ENCODE data around the gene SIM2. TPM values are rescaled to one million over a fixed set of nuclear protein-coding genes. Genes with fewer than 3 reads are reported as not detected.

The SIM2 gene
- total RNA-seq, 1 donor from 2014 or later: not detected

DNA sequence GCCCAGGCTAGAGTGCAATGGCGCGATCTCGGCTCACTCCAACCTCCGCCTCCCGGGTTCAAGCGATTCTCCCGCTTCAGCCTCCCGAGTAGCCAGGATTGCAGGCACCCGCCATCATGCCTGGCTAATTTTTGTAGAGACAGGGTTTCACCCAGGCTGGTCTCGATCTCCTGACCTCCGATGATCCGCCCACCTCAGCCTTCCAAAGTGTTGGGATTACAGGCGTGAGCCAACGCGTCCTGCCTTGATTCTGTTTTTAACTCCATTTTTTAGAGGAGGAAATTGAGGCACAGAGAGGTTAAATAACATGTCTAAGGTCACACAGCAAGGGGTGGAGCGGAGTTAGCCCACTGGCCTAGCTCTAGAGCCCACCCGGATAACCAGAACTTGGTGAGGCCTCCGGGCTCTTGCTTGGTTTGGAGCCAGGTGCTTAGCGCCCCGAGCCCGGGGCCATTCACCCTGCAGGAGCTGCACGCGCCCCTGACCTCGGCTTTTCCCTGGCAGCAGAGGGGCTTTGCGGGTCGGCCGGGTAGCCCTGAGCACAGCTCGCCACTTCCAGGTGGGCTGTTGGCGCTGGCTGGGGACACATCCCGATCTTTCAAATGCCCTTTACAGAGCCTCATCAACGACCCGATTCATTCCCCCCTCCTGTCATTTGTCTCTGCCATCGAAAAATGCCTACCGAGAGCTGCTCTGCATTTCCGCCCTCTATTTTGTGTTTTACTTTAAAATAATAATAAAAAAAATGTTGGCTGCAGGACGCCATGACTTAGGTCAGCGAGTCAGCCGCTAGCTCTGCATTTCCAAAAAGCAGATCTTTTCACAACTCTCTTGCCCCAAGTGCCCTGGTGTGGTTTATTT, 11.2 kb downstream of the SIM2 start:
- H3K4me3 Mint-ChIP-seq: peak overlapping the region; percentile 46
- no peak overlapping the region for H3K27ac Mint-ChIP-seq
- H3K4me1 Mint-ChIP-seq: peaks cover 20% of the 10 kb centered on the region
- peaks cover 98% of the 10 kb centered on the region for H3K27me3 Mint-ChIP-seq (ENCODE audit: low read depth)
- TF ChIP-seq, protein P1, sequence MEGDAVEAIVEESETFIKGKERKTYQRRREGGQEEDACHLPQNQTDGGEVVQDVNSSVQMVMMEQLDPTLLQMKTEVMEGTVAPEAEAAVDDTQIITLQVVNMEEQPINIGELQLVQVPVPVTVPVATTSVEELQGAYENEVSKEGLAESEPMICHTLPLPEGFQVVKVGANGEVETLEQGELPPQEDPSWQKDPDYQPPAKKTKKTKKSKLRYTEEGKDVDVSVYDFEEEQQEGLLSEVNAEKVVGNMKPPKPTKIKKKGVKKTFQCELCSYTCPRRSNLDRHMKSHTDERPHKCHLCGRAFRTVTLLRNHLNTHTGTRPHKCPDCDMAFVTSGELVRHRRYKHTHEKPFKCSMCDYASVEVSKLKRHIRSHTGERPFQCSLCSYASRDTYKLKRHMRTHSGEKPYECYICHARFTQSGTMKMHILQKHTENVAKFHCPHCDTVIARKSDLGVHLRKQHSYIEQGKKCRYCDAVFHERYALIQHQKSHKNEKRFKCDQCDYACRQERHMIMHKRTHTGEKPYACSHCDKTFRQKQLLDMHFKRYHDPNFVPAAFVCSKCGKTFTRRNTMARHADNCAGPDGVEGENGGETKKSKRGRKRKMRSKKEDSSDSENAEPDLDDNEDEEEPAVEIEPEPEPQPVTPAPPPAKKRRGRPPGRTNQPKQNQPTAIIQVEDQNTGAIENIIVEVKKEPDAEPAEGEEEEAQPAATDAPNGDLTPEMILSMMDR (IDR thresholded peaks at IDR 0.05; ENCODE audit: unreplicated experiment): no peak
- peaks cover 4% of the 10 kb centered on the region for H3K9me3 Mint-ChIP-seq
- DNase-seq (ENCODE audit: low spot score in 2 of 2, unreplicated experiment in 2 of 2): no peak
- H3K36me3 Mint-ChIP-seq: no peaks in the 10 kb centered on the region

DNA sequence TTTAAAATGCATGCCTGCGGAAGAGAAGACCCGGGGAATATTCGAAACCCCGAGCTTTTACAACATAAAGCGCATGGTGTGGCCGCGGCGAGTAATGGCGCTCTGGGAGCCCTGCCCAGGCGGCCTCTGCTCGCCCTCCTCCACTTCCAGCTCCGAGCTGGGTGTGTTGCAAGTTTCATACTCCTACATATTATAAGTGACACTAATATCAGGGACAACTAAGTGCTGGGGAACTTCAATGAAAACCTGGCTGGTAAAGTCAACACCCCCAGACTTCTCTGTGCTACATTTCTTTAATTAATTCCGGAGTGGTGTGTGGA, 11.8 kb downstream of the SIM2 start:
- Mint-ChIP-seq H3K9me3 (peaks cover 4% of the 10 kb centered on the region), H3K27me3 (ENCODE audit: low read depth) (peaks cover 98% of the 10 kb centered on the region), H3K27ac (no peak overlapping the region), H3K36me3 (no peaks in the 10 kb centered on the region), H3K4me3 (peak overlapping the region; percentile 46), H3K4me1 (peaks cover 19% of the 10 kb centered on the region)
- TF ChIP-seq, protein P1 (IDR thresholded peaks at IDR 0.05; ENCODE audit: unreplicated experiment): no peak
- no peak for DNase-seq (ENCODE audit: low spot score in 2 of 2, unreplicated experiment in 2 of 2)

DNA sequence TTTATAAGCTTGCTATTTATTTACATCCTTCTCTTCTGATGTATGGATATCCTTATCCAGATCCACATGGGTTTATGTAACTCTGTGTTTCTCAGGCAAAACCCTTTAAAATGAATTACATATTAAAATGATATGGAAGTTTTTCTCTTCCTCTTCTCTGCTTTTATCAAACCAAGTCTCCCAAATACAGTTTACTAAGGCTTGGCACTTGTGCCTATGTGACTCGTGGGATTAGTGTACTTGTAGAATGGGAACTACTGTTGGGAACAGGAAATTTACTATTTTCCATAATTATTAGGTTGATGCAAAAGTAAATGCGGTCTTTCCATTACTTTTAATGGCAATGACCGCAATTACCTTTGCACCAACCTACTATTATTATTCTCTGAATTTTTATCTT, 14.8 kb downstream of the SIM2 start:
- Mint-ChIP-seq H3K4me1 (peaks cover 9% of the 10 kb centered on the region), H3K27me3 (ENCODE audit: low read depth) (peaks cover 98% of the 10 kb centered on the region), H3K27ac (no peak overlapping the region), H3K4me3 (no peak overlapping the region), H3K9me3 (peaks cover 4% of the 10 kb centered on the region), H3K36me3 (no peaks in the 10 kb centered on the region)
- TF ChIP-seq, protein P1 (IDR thresholded peaks at IDR 0.05; ENCODE audit: unreplicated experiment): no peak
- DNase-seq (ENCODE audit: low spot score in 2 of 2, unreplicated experiment in 2 of 2): no peak

DNA sequence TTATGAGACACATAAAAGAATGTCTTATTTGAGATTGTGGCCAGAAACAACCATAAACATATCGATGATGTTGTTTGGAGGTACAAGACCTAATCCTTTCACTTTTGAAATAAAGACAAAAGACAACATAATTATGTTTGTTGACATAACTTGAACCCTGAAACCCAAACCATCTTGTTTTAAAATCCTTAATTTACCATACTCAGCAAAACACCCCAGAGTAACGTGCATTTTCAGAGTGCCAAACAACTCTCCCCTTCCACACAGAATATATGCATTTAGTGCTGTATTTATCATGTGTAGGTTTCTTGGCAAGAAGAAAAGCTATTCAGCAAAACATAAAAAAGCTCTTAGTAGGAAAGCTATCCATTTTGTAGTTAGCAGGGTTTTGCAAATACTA, 17.5 kb downstream of the SIM2 start:
- TF ChIP-seq, protein P1 (IDR thresholded peaks at IDR 0.05; ENCODE audit: unreplicated experiment): no peak
- Mint-ChIP-seq H3K27me3 (ENCODE audit: low read depth) (peaks cover 96% of the 10 kb centered on the region), H3K4me3 (no peak overlapping the region), H3K9me3 (peaks cover 4% of the 10 kb centered on the region), H3K27ac (no peak overlapping the region), H3K36me3 (no peaks in the 10 kb centered on the region), H3K4me1 (no peaks in the 10 kb centered on the region)
- DNase-seq (ENCODE audit: low spot score in 2 of 2, unreplicated experiment in 2 of 2): no peak

DNA sequence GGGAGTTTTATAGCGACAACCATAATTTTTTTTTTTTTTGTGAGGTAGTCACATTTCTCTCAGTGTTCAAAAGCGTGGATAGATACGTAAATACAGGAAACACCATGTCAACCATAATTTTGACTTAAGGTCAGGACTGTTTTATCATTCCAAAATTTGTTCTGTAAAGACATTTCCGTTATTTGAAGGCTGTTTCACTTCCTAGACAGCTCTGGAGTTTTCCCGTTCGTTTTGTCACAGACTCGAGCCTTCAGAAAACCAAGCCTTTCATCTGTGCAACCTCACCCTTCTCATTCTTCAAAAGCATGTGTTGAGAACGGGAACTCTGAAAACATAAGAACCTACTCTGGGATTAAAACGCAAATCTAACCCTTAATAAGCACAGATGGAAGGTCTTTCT, 17.9 kb downstream of the SIM2 start:
- H3K4me3 Mint-ChIP-seq: no peak overlapping the region
- peaks cover 4% of the 10 kb centered on the region for H3K9me3 Mint-ChIP-seq
- no peaks in the 10 kb centered on the region for H3K36me3 Mint-ChIP-seq
- no peak for DNase-seq (ENCODE audit: low spot score in 2 of 2, unreplicated experiment in 2 of 2)
- no peak overlapping the region for H3K27ac Mint-ChIP-seq
- peaks cover 94% of the 10 kb centered on the region for H3K27me3 Mint-ChIP-seq (ENCODE audit: low read depth)
- no peaks in the 10 kb centered on the region for H3K4me1 Mint-ChIP-seq
- TF ChIP-seq, protein P1 (IDR thresholded peaks at IDR 0.05; ENCODE audit: unreplicated experiment): no peak

All from mesothelial cell of epicardium (in vitro differentiated cells).